HG02798 (cell line): Measurements from ENCODE around the gene CYB561A3.

Source experiments
- ATAC-seq: cut with Tn5 transposase; IDR thresholded peaks from one replicate; pipeline ENCODE4 v1.9.1; 2021; ENCODE audit warnings: mild to moderate bottlenecking; ENCODE audit not compliant: unreplicated experiment, poor library complexity

CYB561A3 gene

GRCh38 chr11:61369372-61370348, 8.0 kb upstream of the CYB561A3 start:
- peak; percentile 68 for ATAC-seq

GRCh38 chr11:61368646-61369045, 7.0 kb upstream of the CYB561A3 start:
- ATAC-seq, result no peak

- no peak for ATAC-seq
These were observed 5.7 kb upstream of the CYB561A3 start for GRCh38 chr11:61367406-61367805.

- no peak for ATAC-seq
These were observed 2.5 kb upstream of the CYB561A3 start for GRCh38 chr11:61364012-61364675.

- ATAC-seq, result no peak
These were observed 827 bp upstream of the CYB561A3 start for GRCh38 chr11:61362542-61362875.

GRCh38 chr11:61361237-61361740, 393 bp downstream of the CYB561A3 start:
- ATAC-seq, result no peak

GRCh38 chr11:61359516-61359915, 2.2 kb downstream of the CYB561A3 start:
- ATAC-seq, result no peak

GRCh38 chr11:61358566-61358965, 3.1 kb downstream of the CYB561A3 start:
- no peak for ATAC-seq

- no peak for ATAC-seq
These were observed 3.8 kb downstream of the CYB561A3 start for GRCh38 chr11:61357894-61358239.

GRCh38 chr11:61357233-61357893, 4.3 kb downstream of the CYB561A3 start:
- ATAC-seq, result peak; percentile 38

- no peak for ATAC-seq
These were observed 5.0 kb downstream of the CYB561A3 start for GRCh38 chr11:61356706-61357105.

- no peak for ATAC-seq
These were observed 7.5 kb downstream of the CYB561A3 start for GRCh38 chr11:61354208-61354607.

- ATAC-seq, result no peak
These were observed 8.3 kb downstream of the CYB561A3 start for GRCh38 chr11:61353131-61354067.

- no peak for ATAC-seq
These were observed 9.6 kb downstream of the CYB561A3 start for GRCh38 chr11:61352038-61352437.

- ATAC-seq, result no peak
These were observed 10.9 kb downstream of the CYB561A3 start for GRCh38 chr11:61350803-61351202.

GRCh38 chr11:61350336-61350735, 11.3 kb downstream of the CYB561A3 start:
- ATAC-seq, result no peak

- ATAC-seq, result no peak
These were observed 11.8 kb downstream of the CYB561A3 start for GRCh38 chr11:61349916-61350315.

- ATAC-seq, result no peak
These were observed 12.4 kb downstream of the CYB561A3 start for GRCh38 chr11:61349189-61349751.

- ATAC-seq, result no peak
These were observed 13.7 kb downstream of the CYB561A3 start for GRCh38 chr11:61347916-61348461.
